Endothelial cell (in vitro differentiated cells): ENCODE measurements around the gene MRPL33. TPM values are rescaled to one million over a fixed set of nuclear protein-coding genes. Genes with fewer than 3 reads are reported as not detected.

Experiments
- DNase-seq: peaks from one replicate; pipeline ENCODE4 v3.0.0; 2021; ENCODE audit warnings: low spot score
- H3K27ac Mint-ChIP-seq: one replicate; pipeline ENCODE4 v1.8.0; 2021; ENCODE audit warnings: mixed read lengths, inconsistent platforms; ENCODE audit not compliant: unreplicated experiment
- H3K27me3 Mint-ChIP-seq: one replicate; pipeline ENCODE4 v1.8.0; 2021; ENCODE audit warnings: mild to moderate bottlenecking, moderate library complexity, mixed read lengths, inconsistent platforms; ENCODE audit not compliant: unreplicated experiment
- H3K36me3 Mint-ChIP-seq: one replicate; pipeline ENCODE4 v1.8.0; 2021; ENCODE audit warnings: mild to moderate bottlenecking, low read depth, mixed read lengths, inconsistent platforms; ENCODE audit not compliant: unreplicated experiment
- H3K4me1 Mint-ChIP-seq: one replicate; pipeline ENCODE4 v1.8.0; 2021; ENCODE audit warnings: mild to moderate bottlenecking, mixed read lengths, inconsistent platforms; ENCODE audit not compliant: unreplicated experiment
- H3K4me3 Mint-ChIP-seq: one replicate; pipeline ENCODE4 v1.8.0; 2021; ENCODE audit warnings: mild to moderate bottlenecking, mixed read lengths, inconsistent platforms; ENCODE audit not compliant: unreplicated experiment
- H3K9me3 Mint-ChIP-seq: one replicate; pipeline ENCODE4 v1.8.0; 2021; ENCODE audit warnings: mixed read lengths, inconsistent platforms; ENCODE audit not compliant: unreplicated experiment
- total RNA-seq: library from RNA; stranded (reverse); fragmentation: NEBNext Ultra II Directional; extraction: Animal tissue kit (Norgen Biotek cat#: 25700); gene quantifications from one replicate; pipeline ENCODE4 v1.2.1, GENCODE V29; 2021; ENCODE audit not compliant: unreplicated experiment
- TF ChIP-seq, protein P1 (sequence below): fragments of 200-600 bp; sonication (generic); IDR thresholded peaks from one replicate; pipeline ENCODE4 v1.5.0; 2021; ENCODE audit warnings: antibody characterized with exemption; ENCODE audit not compliant: unreplicated experiment

MRPL33 gene
- total RNA-seq, 1 donor from 2014 or later, result 52.0 TPM

DNA sequence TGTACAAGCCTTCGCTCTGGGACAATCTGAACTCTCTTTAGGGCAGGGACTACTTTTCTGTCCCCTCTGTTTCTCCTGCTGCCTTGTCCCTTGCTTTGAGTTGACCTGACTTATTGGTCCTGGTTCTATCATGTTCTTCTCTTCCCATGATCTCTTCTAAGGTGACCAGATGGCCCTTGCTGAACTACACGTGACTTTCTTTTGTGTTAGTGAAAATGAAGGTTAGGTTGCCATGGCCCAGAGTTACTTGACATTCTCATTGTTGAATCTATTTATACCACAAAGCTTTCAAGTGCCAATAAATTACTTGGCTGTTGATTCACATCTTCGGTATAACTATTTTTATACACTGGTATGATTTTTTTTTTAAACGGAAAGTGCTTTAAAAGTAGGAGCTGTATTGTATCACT, 24.4 kb downstream of the MRPL33 start:
- no peak for DNase-seq
- TF ChIP-seq, protein P1, sequence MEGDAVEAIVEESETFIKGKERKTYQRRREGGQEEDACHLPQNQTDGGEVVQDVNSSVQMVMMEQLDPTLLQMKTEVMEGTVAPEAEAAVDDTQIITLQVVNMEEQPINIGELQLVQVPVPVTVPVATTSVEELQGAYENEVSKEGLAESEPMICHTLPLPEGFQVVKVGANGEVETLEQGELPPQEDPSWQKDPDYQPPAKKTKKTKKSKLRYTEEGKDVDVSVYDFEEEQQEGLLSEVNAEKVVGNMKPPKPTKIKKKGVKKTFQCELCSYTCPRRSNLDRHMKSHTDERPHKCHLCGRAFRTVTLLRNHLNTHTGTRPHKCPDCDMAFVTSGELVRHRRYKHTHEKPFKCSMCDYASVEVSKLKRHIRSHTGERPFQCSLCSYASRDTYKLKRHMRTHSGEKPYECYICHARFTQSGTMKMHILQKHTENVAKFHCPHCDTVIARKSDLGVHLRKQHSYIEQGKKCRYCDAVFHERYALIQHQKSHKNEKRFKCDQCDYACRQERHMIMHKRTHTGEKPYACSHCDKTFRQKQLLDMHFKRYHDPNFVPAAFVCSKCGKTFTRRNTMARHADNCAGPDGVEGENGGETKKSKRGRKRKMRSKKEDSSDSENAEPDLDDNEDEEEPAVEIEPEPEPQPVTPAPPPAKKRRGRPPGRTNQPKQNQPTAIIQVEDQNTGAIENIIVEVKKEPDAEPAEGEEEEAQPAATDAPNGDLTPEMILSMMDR, result no peak
- no peaks in the 10 kb centered on the region for H3K9me3 Mint-ChIP-seq
- peaks cover 8% of the 10 kb centered on the region for H3K27me3 Mint-ChIP-seq
- peak overlapping the region; percentile 87 for H3K27ac Mint-ChIP-seq
- peaks cover 3% of the 10 kb centered on the region for H3K36me3 Mint-ChIP-seq
- peaks cover 29% of the 10 kb centered on the region for H3K4me1 Mint-ChIP-seq
- H3K4me3 Mint-ChIP-seq, result peak overlapping the region; percentile 4

DNA sequence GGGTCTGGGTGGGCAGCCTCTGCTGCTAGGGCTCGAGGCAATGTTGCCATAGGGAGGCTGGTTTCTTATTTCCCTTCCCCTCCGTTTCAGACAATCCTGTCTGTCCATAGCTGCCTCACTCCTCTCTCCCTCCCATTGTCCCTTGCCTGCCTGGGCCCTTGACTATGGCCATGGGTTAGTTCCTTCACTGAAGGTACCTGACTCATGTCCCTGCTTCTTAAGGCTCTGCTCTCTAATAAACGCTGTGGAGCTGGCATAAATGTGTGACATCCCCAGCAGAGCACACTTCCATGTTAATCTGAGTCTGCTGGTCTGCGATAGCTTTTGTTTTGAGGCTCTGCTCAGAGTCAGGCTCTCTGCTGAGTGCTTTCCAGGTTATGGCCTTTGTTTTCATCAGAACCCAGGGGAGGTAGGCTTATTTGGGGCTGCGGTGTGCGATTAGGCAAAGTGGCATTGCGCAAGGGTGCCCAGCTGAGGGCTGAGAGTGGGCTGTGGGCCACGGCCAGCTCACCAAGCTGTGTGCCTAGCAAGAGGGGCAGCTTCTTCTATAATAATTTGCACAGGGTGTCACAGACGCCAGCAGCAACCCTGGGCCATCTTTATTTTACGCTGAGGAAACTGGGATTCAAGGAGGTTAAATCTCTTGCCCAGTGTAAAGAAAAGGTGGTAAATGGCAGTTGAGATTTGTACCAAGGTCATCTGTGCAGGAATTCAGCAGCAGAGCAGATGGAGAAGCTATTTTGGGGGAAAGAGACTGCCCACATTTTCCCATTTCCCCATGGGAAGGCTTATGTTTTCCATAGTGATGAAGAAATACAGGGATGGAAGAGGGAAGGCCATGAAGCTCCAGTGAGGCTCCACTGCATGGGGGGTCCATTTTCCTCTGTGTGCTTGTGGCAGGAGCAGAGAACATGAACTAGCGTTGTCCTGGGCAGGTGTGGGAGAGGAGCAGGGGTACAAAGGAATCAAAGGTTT, 25.6 kb downstream of the MRPL33 start:
- Mint-ChIP-seq H3K36me3 (peaks cover 3% of the 10 kb centered on the region), H3K27ac (no peak overlapping the region), H3K4me3 (peak overlapping the region; percentile 70), H3K9me3 (no peaks in the 10 kb centered on the region), H3K4me1 (peaks cover 29% of the 10 kb centered on the region), H3K27me3 (peaks cover 8% of the 10 kb centered on the region)
- no peak for DNase-seq
- TF ChIP-seq, protein P1, result no peak

DNA sequence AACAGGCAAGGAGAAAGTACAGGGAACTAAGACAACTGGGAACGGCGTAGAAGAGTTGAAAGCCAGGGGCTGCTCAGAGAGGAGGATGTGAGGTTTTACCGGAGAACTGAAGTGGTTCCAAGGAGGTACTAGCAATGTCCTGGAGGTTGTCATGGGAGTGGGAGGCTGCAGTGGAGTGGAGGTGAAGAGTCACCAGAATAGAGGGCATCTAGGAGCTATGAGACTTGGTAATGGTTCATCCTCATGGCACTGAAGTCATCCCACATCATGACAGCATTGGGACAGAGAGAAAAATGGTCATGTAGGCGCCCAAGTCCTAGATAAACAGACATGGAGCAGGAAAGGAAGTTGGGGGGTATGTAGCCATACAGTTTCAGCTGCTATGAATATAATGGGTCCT, 26.3 kb downstream of the MRPL33 start:
- TF ChIP-seq, protein P1, result no peak
- no peak overlapping the region for H3K27ac Mint-ChIP-seq
- peaks cover 26% of the 10 kb centered on the region for H3K4me1 Mint-ChIP-seq
- no peaks in the 10 kb centered on the region for H3K9me3 Mint-ChIP-seq
- no peak for DNase-seq
- H3K36me3 Mint-ChIP-seq, result peaks cover 3% of the 10 kb centered on the region
- no peak overlapping the region for H3K4me3 Mint-ChIP-seq
- peaks cover 8% of the 10 kb centered on the region for H3K27me3 Mint-ChIP-seq

DNA sequence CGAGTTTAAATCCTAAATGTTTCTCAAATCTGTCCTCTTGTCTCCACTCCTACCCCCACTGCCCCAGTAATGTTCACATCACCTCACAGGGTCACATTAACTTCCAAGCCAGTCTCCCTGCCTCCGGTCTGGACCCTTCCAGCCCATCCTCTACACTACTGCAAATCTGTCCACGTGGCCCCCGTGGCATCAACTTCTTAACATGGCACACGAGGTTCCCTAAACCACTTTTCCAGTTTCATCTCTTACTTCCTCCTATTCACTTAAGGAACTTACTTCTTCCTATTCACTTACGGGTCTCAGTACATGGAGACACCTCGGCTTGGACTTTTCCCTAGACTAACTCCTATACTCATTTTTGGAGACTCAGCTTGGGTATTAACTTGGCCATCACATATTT, 27.0 kb downstream of the MRPL33 start:
- H3K36me3 Mint-ChIP-seq, result peaks cover 3% of the 10 kb centered on the region
- no peak for DNase-seq
- H3K4me3 Mint-ChIP-seq, result no peak overlapping the region
- peaks cover 8% of the 10 kb centered on the region for H3K27me3 Mint-ChIP-seq
- H3K9me3 Mint-ChIP-seq, result no peaks in the 10 kb centered on the region
- TF ChIP-seq, protein P1, result no peak
- H3K4me1 Mint-ChIP-seq, result peaks cover 26% of the 10 kb centered on the region
- H3K27ac Mint-ChIP-seq, result no peak overlapping the region
